Stomach (tissue), 9 donors: ENCODE results near the gene RAB3GAP2. TPM values are rescaled to one million over a fixed set of nuclear protein-coding genes. Genes with fewer than 3 reads are reported as not detected.
"Not testable (repeated sequence)": the region's sequence is repeated elsewhere in the genome, so short reads cannot be mapped to it uniquely, and the experiment has no call there.

Experiments
- DNase-seq, 2 donors: peaks; one replicate each; pipeline versions ENCODE4 v3.0.0 to v3.0.0-alpha.2; 2013 to 2019
- H3K27ac ChIP-seq, 5 donors: fragments of 200-600 bp in 4 of 5; sonication (generic) in 4 of 5; one replicate each; pipeline ENCODE4 v1.5.1; 2013 to 2019; ENCODE audit warnings: mild to moderate bottlenecking in 1 of 5, moderate library complexity in 1 of 5
- H3K27me3 ChIP-seq, 3 donors: fragments of 200-600 bp; sonication (generic); one replicate each; pipeline ENCODE4 v1.5.1; 2017 to 2019; ENCODE audit warnings: mixed run types in 1 of 3
- H3K36me3 ChIP-seq, 4 donors: fragments of 200-600 bp; sonication (generic); 1 replicate in 3 of 4; 2 replicates in 1 of 4; pipeline ENCODE4 v1.5.1; 2016 to 2019
- H3K4me1 ChIP-seq, 4 donors: fragments of 200-600 bp; sonication (generic); one replicate each; pipeline ENCODE4 v1.5.1; 2016 to 2019
- H3K4me3 ChIP-seq, 4 donors: fragments of 200-600 bp; sonication (generic) in 3 of 4; one replicate each; pipeline ENCODE4 v1.5.1; 2016 to 2019; ENCODE audit warnings: mild to moderate bottlenecking in 1 of 4
- H3K9me3 ChIP-seq, 4 donors: fragments of 200-600 bp; sonication (generic); one replicate each; pipeline ENCODE4 v1.5.1; 2016 to 2019
- CTCF ChIP-seq, 7 experiments: fragments of 450-650 bp in 4 of 7; fragments of 200-600 bp in 3 of 7; sonication (generic) in 3 of 7; IDR thresholded peaks; one replicate each; pipeline ENCODE4 v1.5.1; 2016 to 2019; ENCODE audit warnings: antibody characterized with exemption in 7 of 7, control low read depth in 2 of 7, mild to moderate bottlenecking in 1 of 7
- EP300 ChIP-seq: sonication (generic); formaldehyde crosslinking; IDR thresholded peaks from one replicate; pipeline ENCODE4 v1.6.1; 2017; ENCODE audit warnings: antibody characterized with exemption
- POLR2A ChIP-seq, 4 donors: fragments of 450-650 bp; IDR thresholded peaks; one replicate each; pipeline ENCODE4 v1.6.1; 2016; ENCODE audit warnings: antibody characterized with exemption in 4 of 4, control low read depth in 2 of 4, mild to moderate bottlenecking in 1 of 4, moderate library complexity in 1 of 4
- POLR2AphosphoS5 ChIP-seq, 3 donors: sonication (generic); formaldehyde crosslinking; IDR thresholded peaks; one replicate each; pipeline ENCODE4 v1.6.1; 2016; ENCODE audit warnings: antibody characterized with exemption in 3 of 3
- WGBS, 5 donors: extraction: QIAGEN DNeasy Blood & Tissue Kit in 3 of 5; methylation state at CpG; one replicate each; pipeline versions ENCODE4 v1.1.5 to v1.1.7; 2013 to 2018; 5-methylcytosine and 5-hydroxymethylcytosine counted together
- intact Hi-C: fragments of 100-400 bp; cut with DNase I; formaldehyde crosslinking; loops from one replicate; pipeline ENCODE4 v1.15.1; 2023; ENCODE audit warnings: low total_unique reads
- polyA plus RNA-seq, 3 donors: library from polyadenylated mRNA; stranded (reverse); fragments of 200-250 nt; gene quantifications; one replicate each; pipeline ENCODE4 v1.2.3, GENCODE V29; 2013
- total RNA-seq, 5 donors: library from RNA; depleted of rRNA; stranded (reverse); fragments of >200 nt; gene quantifications; one replicate each; pipeline versions ENCODE4 v1.1.0 to v1.2.3, GENCODE V29; 2014 to 2016
- donor health status: healthy with polysubstance abuse.
- donor health status: Bipolar disorder and iron deficiency.
- donor health status: healthy.

RAB3GAP2 gene
- total and polyA plus RNA-seq, 8 donors = 3.7 to 56.0 (median 14.8) TPM

GRCh38 chr1:220271706-220272046, 577 bp downstream of the RAB3GAP2 start:
- 0 to 1% (median 0%) methylated on average over 12 of the region's 12 CpGs for WGBS, 5 donors
- Histone ChIP-seq H3K9me3 (no peaks in the 10 kb centered on the region), H3K4me1 (peaks cover 14 to 43% (median 30%) of the 10 kb centered on the region in 4 donors), H3K4me3 (peak overlapping the region; percentile 80 to 85 (median 84)), H3K27ac (peak overlapping the region; percentile 81 to 92 (median 90)), H3K27me3 (no peaks in the 10 kb centered on the region), H3K36me3 (peaks cover 0 to 28% (median 19%) of the 10 kb centered on the region in 4 donors)
- TF ChIP-seq EP300 (no peak), POLR2A (IDR thresholded peaks at IDR 0.05) (no peak), POLR2AphosphoS5 (IDR thresholded peaks at IDR 0.05) (no peak), CTCF (IDR thresholded peaks at IDR 0.05) (no peak)
- DNase-seq = peak in 1 of 2 donors; percentile 70
- intact Hi-C loops = no loop called here

- no peak for TF ChIP-seq CTCF (IDR thresholded peaks at IDR 0.05)
- no peak for TF ChIP-seq POLR2A (IDR thresholded peaks at IDR 0.05)
- no peak for TF ChIP-seq EP300
- TF ChIP-seq POLR2AphosphoS5 (IDR thresholded peaks at IDR 0.05) = no peak
- H3K27ac ChIP-seq = no peak overlapping the region
- DNase-seq = no peak
- H3K27me3 ChIP-seq = no peaks in the 10 kb centered on the region
- H3K9me3 ChIP-seq = no peaks in the 10 kb centered on the region
- H3K36me3 ChIP-seq = peaks cover 0 to 41% (median 25%) of the 10 kb centered on the region in 4 donors
- intact Hi-C loops = no loop called here
- no peak overlapping the region for H3K4me3 ChIP-seq
- peaks cover 14 to 48% (median 32%) of the 10 kb centered on the region in 4 donors for H3K4me1 ChIP-seq
- WGBS, 5 donors = 80 to 100% (median 94%) methylated on average over 2 of the region's 2 CpGs
Observed at GRCh38 chr1:220269036-220269435, 3.2 kb downstream of the RAB3GAP2 start.

- no peak overlapping the region for H3K27ac ChIP-seq
- H3K4me1 ChIP-seq = peaks cover 14 to 43% (median 29%) of the 10 kb centered on the region in 4 donors
- H3K27me3 ChIP-seq = no peaks in the 10 kb centered on the region
- intact Hi-C loops = no loop called here
- TF ChIP-seq EP300 (no peak), CTCF (IDR thresholded peaks at IDR 0.05) (no peak), POLR2A (IDR thresholded peaks at IDR 0.05) (no peak), POLR2AphosphoS5 (IDR thresholded peaks at IDR 0.05) (no peak)
- no peak for DNase-seq
- H3K36me3 ChIP-seq = peaks cover 0 to 49% (median 25%) of the 10 kb centered on the region in 4 donors
- H3K9me3 ChIP-seq = no peaks in the 10 kb centered on the region
- 90 to 100% (median 97%) methylated on average over 4 of the region's 4 CpGs for WGBS, 5 donors
- no peak overlapping the region for H3K4me3 ChIP-seq
Observed at GRCh38 chr1:220267630-220268029, 4.6 kb downstream of the RAB3GAP2 start.

GRCh38 chr1:220260228-220260627, 12.0 kb downstream of the RAB3GAP2 start:
- H3K4me1 ChIP-seq, H3K27me3 ChIP-seq, H3K27ac ChIP-seq, intact Hi-C loops, DNase-seq, H3K4me3 ChIP-seq: not testable (repeated sequence)
- peaks cover 0 to 14% (median 2%) of the 10 kb centered on the region in 4 donors for H3K36me3 ChIP-seq
- peaks cover 0 to 14% (median 0%) of the 10 kb centered on the region in 4 donors for H3K9me3 ChIP-seq
- WGBS, 5 donors = 97 to 99% (median 98%) methylated on average over 3 of the region's 3 CpGs

- H3K27me3 ChIP-seq, DNase-seq, H3K4me1 ChIP-seq, intact Hi-C loops, H3K4me3 ChIP-seq, H3K27ac ChIP-seq: not testable (repeated sequence)
- Histone ChIP-seq H3K9me3 (peaks cover 0 to 14% (median 0%) of the 10 kb centered on the region in 4 donors), H3K36me3 (peaks cover 0 to 14% (median 2%) of the 10 kb centered on the region in 4 donors)
Observed at GRCh38 chr1:220259756-220260155, 12.5 kb downstream of the RAB3GAP2 start.

- intact Hi-C loops, H3K4me3 ChIP-seq, DNase-seq, H3K27ac ChIP-seq, H3K4me1 ChIP-seq, H3K27me3 ChIP-seq: not testable (repeated sequence)
- WGBS, 5 donors = 88 to 97% (median 94%) methylated on average over 3 of the region's 3 CpGs
- peaks cover 0 to 14% (median 0%) of the 10 kb centered on the region in 4 donors for H3K9me3 ChIP-seq
- peaks cover 7 to 27% (median 23%) of the 10 kb centered on the region in 4 donors for H3K36me3 ChIP-seq
Observed at GRCh38 chr1:220256194-220256593, 16.1 kb downstream of the RAB3GAP2 start.
